COLO829 (cell line): ENCODE measurements around the gene PLD6.
A peak's percentile ranks its signal among the peaks of the same experiment; 100 is the strongest.
"Not testable (repeated sequence)": the region's sequence is repeated elsewhere in the genome, so short reads cannot be mapped to it uniquely, and the experiment has no call there.

Experiments
- DNase-seq: peaks from one replicate; pipeline ENCODE4 v3.0.0; 2012; ENCODE audit warnings: low spot score

PLD6 gene

DNA sequence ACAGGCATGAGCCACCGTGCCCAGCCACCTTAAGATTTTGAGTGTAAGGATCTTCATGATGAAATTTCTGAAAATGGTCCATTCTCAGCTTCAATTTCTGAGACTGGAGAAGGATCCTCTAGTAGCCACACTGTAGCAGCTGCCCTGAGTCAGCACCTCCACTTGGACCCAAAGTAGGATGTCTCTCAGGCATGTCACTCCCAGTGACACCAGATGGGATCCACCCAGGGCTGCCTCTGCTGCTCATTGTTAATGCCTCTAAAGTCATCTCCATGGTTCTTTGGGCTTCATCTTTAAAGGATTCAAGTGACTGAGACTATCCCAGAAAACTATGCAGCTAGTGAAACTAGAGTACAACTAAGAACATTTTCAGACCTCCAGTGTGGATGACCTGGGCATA lies 7.9 kb downstream of the PLD6 start:
- DNase-seq = no peak

DNA sequence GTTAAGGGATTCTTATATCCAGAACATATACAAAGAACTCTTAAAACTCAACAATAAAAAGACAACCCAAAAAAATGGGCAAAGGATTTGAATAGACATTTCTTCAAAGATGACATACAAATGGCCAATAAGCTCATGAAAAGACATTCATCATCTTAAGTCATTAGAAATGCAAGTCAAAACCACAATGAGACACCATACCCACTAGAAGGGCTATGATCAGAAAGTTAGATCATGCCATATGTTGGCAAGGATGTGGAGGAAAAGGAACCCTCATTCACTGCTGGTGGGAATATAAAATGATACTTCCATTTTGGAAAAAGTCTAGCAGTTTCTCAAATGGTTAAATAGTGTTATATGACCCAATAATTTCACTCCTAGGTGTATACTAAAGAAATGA lies 9.4 kb downstream of the PLD6 start:
- no peak for DNase-seq

DNA sequence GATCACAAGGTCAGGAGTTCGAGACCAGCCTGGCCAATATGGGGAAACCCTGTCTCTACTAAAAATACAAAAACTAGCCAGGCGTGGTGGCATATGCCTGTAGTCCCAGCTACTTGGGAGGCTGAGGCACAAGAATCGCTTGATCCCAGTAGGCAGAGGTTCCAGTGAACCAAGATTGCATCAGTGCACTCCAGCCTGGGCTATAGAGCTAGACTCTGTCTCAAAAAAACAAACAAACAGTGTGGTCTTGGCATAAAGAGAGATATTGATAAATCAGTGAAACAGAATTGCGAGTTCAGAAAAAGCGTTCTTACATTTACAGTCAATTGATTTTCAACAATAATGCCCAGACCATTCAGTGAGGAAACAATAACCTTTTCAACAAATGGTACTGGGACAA lies 10.7 kb downstream of the PLD6 start:
- not testable (repeated sequence) for DNase-seq

DNA sequence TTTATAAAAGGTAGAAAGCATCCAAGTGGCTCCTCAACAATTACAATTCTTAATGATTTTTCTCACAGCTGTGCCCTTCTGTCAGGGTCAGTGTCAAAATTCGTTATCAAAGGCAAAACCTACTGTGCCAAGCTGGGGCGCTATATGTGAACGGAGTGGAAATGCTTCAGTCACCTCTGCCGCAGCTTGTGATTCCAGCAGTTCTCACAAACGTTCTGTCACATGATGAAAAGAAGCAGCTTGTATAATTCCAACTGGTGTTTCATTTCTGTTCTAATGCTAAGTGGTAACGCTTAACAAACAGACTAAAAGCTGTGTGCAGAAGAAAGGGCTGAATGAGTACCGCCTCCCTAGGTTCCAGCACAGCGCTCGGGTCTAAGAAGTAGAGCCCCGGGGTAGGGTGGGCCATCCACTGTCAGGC lies 14.2 kb downstream of the PLD6 start:
- DNase-seq = no peak

DNA sequence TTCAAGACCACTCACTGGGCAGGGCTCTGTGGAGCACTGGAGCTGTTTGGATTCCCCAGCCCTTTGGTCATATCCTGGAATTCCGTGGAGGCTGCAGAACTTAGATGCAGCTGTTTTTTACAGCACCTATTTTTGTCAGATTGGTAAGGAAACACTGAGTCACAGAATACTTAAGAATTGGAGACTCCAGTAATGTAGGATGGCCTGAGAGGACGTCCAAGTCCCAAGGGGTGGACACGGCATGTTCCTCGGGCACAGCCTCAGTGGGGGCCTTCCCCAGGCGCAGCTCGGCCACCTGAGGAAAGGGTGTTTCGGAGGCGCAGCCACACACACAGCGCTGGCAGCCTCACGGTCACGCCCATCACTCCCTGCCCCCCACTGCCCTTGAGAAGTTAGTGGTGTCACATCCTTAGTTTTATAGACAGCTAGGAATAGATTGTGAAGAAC lies 14.8 kb downstream of the PLD6 start:
- DNase-seq = no peak

DNA sequence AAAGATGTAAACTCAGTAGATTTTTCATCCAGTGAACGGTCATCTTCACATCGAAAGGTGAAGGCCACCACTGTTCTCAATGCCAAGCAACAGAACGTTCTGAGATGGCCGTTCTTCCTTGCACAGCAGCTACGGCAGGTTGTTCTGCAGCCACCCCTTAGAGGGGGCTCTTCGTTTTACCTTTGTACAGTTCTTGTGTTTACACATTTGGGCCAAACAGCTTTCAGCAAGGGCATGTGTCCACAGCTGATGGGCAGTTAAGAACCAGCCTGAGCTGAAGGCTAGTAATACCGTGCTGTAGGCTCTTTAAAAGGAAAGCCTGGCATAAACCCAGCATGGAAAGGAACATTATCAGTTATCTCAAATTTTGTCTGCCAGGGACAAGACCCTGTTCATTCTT lies 15.9 kb downstream of the PLD6 start:
- no peak for DNase-seq

DNA sequence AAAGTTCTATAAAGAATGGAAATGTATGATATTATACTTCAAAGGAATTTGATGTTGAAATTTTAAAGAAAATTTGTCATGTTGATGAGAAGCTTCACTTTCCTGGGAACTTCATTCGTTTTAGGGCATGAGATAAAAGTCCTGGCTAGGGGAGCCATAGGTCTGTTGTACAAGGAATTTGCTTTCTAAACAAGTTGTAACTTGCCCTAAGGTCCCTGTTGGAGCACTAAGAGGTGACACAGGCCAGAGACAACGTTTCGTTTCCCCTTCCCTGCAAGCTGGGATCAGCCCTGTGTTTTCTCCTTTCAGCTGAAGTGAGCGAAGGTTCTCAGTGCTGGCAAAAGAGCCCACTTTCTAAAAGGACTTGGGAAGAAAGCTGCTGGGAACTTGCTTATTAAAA lies 16.6 kb downstream of the PLD6 start:
- DNase-seq = no peak

DNA sequence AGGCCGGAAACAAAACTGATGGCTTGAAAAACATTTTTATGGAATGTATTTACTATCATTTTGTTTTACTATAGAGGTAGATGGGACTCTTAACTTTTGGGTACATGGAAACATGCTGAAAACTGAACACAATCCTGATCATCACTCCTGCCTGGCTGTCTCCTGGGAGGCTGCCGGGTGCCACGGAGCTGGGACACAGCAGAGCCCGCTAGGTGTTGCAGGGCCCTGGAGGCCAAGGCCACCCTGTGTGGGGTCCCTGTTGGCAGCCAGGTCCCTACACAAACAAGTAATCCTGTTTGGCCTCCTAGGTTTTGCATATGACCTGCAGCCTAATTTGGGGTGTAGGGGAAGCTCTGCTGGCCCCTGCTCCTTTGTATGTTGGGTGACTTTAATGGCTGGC lies 17.5 kb downstream of the PLD6 start:
- DNase-seq = no peak

DNA sequence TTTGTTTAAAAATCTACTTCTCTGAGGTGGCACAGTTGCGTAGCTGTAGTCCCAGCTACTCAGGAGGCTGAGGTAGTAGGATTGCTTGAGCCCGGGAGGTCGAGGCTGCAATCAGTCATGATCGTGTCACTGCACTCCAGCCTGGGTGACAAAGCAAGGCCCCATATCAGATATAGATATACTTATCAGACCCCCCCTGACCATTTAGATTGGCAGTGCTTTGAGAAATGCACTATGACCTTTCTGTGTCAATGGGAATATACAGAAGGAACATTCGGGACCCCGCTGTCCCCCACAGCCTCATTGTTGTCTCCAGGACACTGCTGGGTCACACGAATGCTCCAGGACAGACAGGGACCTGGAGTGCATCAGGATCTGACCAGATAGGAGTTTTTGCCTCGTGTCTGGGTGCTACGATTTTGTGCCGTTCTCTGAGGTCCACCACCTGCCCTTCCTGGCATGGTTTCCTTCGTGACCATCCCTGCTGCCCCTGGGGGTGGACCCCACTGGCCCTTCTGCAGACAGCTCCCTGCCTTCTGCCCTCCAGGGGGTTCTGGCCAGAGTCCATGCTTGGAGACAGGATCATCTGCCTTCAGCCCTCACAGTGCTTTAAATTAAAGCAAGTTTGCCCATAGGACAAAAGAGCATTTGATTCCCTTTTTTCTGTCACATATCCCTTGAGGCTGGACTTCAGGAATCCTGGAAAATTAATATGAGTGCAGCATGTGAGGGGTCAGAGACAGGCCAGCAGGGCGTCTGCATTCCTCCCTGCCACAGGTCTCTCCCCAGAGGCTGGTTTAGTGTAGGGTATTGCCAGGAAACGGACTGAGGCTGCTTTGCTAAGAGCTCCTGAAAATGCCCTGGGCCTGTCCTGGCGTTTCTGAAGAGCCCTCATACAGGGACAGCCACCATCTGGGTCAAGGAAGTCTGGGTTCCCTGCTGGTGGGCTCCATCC lies 19.3 kb downstream of the PLD6 start:
- peak; percentile 87 for DNase-seq

DNA sequence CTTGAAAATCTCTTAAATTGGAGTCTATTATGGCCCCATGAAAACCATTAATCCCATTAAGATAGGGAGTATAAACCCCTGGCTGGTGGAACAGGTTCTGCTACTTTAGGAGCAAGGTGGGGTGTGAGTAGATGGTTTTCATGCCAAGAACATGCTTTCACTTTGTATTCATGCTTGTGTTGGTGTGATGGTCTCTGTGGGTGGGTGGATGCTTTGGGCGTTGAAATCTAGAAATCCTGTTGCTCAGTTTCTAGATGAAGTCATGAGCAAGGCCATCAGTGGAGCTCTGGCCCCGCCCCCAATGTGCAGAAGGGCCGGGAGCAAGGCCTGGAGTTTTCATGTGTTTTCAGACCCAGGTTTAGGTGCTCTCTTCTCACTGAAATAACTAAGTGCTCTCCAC lies 20.1 kb downstream of the PLD6 start:
- no peak for DNase-seq

DNA sequence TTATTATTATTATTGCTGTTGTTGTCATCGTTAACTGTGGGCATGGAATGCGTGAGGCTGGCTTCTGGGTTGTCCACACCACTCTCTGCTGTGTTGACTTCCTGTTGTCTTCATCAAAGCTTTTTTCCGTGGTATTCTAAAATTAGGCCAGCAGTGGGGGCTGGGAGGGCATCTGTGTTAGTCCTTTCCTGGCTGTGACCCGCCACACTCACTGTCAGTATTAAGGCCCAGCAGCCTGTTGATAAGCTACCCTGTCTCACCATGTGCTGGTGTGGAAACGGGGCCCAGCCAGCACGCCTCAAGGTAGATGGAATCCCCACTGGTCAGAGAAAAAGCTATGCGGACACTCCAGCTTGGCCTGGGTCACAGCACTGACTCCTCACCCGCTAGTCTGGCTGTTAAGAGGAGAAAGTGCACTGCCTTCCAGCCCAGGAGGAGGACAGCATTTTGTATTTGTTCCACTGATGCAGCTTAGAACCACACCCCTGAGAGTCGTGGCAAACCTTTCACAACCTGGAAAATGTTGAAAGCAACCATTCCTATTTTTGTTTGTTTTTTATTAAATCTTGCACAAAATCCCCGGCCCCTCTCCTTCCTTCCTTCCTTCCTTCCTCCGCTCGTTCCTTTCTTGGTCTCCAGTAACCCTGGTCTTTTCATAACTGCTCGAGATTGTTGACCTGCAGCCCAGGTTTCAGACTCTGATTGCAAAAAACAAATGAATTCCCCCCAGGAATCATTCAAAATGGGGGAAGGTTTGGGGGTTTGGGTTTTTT lies 21.0 kb downstream of the PLD6 start:
- not testable (repeated sequence) for DNase-seq

DNA sequence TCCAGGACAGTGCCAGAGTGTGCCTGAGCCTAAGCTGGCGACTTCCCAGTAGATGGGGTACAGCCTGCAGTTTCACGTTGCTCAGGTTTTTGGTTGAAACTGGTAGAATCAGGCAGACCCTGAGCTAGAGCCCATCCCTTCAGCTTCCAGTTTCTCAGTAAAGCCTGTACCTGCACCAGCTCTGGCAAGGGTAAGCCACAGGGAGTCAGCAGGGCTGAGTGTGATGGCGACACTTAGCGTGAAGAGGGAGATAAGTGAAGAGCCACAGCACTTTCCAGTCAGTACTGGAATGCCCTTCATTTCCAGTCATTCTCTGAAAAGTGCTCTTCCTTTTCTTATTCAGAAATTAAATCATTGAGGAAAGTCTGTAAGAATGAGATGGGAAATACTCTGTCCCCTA lies 22.4 kb downstream of the PLD6 start:
- no peak for DNase-seq

DNA sequence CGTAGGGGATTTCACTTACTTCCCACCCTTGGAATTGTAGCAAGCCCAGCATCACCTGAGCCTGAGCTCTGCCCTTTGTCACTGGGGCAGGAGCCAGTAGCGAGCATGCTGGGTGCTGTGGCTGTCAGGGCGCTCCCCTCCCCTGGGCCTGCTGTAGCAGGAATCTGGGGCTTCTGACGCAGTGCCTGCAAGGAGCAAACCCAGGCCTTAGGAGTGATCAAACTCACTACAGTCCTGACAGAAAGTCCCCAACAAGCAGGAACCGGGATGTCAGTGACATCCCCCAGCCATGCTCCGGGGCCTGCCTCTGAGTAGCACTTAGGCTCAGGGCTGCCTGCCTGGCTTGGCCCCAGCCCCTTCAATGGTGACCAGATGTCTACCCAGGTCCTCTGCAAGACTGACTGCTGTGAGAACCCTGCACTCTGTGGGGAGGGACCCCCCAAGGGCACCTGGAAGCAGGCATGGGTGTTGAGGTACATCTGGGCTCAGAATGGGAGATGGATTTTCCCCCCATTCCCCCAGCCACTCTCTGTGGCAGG lies 23.5 kb downstream of the PLD6 start:
- DNase-seq = no peak

DNA sequence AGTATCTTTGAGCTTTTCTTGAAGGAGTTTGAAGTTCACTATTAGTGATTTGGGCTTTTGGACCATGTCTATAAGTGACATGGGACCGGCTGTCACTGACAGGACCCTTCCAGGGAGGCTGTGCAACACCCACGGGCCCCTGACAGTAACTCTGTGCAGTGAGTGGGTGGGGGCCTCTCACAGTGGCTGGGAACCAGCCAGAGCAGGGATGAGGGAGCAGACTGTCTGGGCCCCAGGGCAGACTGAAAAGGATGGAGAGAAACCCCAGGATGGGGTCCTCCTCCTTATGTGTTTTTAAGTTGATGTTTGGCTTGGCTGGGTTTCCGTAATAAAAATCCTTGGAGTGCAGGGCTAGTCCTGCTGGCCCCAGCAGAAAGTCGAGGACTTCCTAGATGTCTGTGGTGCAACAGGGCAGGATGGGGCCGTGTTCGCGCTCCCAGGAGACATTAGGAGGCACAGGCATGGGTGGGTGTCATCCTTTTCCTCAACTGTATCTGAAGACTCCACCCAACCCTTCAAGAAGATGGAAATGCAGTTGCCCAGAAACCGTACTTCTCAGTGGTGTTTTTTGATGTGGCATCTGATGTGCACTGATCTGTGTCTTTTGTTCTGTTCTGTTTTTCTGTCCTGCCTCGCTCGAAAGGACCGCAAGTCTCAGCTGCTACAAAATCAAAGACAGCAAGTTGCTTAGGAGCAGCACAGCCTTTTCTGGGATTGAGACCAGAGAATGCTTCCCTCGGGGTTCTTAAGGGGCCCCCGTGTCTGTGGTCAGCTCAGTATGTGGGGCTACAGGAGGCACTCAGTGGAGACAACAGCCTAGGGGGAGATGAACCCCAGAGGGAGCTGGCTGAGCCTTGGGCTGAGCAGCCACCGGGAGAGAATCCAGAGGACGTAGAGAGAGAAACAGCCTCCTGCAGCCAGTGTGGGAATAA lies 24.2 kb downstream of the PLD6 start:
- no peak for DNase-seq

DNA sequence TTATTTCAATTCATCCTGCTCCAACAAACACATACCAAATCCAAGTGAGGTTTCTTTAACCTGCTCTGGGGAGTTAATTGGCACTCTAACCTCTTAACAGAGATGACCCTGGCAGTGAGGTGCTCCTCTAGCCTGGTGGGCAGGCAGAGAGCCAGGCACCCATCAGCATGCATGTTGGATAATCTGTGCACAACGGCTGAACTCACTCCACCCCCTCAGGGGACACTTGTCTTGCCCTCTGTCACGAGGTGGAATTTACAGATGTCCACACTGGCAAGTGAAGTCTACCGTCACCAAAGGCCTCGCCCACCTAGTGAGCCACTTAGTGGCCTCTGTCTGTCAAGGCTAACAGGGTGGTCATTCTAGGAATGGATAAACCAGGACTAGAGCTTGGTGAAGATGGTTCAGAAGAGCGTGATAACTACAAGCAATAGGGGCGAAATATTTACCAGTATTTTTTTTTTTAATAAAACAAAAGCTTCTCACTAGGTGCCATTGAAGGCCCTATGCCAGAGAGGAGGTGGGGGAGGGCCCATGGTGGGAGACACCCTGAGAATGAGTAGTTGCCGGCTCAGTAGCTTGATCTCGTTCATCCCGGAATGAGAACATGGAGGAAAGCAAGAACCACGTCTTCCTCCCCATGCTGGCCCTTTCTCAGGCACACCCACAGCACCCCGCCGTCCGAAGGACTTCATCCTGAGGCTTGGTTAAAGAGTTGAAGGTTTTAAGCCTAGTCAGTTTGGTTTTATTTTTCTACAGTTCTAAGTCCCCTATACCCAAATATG lies 25.2 kb downstream of the PLD6 start:
- DNase-seq = no peak

DNA sequence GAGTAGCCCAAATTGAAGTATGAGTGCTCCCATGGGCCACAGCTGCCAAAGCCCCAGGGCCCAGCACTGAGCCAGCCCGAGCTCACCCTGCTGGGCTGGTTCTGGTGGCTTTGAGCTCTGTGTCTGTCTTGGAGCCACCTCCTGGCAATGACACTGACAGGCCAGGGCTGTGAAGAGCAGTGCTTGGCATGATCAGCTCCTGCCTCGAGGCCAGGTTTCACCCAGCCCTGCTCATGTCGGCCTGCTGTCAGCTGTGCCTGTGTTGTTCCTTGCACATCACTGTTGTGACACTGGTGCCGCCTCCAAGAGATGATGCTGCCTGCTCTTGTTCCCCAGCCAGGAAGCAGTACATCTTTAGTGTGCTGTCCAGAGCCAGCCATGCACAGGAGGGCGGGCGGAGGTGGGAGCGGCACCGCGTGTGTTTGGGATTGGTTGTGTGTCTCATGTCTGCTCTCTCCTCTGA lies 26.0 kb downstream of the PLD6 start:
- no peak for DNase-seq

DNA sequence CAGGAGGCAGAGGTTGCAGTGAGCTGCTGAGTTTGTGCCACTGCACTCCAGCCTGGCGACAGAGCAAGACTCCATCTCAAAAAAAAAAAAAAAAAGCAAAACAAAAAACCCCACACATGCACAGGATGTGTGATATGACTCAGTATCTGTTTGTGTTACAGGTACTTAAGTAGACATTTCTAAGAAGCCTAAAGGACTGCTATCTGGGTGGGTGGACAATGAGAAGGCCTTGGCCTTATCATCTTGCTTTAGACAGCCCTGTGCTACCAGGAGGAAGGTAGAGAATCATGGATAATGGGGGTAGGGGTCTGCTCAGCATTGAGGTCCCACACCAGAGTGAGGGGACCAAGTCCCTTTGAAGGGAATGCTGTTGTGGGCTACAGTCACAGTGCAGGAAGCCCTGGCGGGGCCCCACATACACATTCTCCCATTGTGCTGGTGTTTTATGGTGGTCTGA lies 26.7 kb downstream of the PLD6 start:
- no peak for DNase-seq

DNA sequence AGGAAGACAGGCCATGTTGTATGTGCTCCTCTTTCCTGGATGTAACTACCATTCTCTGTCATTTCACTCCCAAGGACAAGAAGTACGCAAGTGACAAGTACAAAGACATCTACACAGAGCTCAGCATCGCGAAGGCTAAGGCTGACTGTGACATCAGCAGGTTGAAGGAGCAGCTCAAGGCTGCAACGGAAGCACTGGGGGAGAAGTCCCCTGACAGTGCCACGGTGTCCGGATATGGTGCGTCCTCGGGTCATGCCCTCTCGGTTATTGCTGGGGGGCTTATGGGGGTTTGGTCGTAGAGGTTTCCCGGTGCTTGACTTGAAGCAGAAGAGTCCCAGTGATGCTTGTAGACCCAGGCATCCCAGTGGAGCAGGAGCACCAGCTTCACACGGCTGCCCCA lies 29.0 kb downstream of the PLD6 start:
- no peak for DNase-seq

DNA sequence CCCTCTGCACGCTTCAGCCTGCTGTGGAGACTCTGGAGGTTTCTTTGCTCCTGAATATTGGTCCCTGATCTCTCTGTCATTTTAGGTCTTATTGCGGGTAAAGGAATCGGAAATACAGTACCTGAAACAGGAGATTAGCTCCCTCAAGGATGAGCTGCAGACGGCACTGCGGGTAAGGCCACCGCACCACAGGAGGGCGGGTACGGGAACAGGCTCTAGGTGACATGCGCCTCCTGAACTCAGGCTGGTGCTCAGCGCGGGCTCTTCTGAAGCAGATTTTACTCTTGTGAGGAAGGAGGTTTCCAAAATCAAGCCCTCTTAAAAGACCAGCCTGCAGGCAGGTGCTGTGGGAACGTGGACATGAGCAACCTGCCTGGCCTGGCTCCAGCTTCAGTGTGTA lies 29.8 kb downstream of the PLD6 start:
- DNase-seq = no peak

DNA sequence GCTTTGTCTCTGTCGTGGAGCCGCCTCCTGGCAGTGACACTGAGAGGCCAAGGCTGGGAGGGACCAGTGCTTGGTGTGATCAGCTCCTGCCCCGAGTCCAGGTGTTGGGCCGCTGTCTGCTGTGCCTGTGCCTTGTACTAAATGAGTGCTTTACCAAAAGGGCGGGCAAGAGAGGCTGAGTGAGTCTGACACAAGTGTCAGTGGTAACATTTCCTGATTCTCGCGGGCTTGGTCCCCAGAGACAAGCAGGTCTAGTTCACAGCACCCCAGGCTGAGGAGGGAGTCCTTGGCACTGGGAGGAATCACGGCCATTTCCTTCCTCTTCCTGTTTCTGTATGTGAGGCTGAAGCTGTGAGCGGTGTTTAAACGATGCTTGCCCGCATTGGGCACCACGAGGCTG lies 30.2 kb downstream of the PLD6 start:
- no peak for DNase-seq

DNA sequence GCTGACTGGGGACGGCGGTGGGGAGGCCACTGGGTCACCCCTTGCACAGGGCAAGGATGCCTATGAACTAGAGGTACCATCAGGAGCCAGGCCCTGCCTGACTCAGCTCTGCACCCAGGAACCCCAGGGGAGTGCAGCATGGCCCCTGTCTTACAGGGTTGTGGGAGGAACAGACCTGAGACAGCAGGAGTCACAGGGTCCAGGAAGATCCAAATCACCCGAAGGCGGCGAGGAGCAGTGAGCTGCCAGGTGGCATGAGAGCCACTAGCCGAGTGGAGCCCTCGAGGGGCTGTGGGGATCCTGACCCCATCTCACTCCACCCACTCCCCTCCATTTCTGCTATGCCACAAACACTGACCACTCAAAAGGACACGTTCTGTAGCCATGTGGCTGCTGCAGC lies 30.8 kb downstream of the PLD6 start:
- no peak for DNase-seq
